PC-9 (cell line): ENCODE results near the gene CECR2.

Experiments
- CTCF ChIP-seq: fragments of 200-600 bp; sonication (generic); conservative IDR thresholded peaks from 2 replicates; pipeline ENCODE4 v1.6.1; 2017; ENCODE audit warnings: mixed run types, antibody characterized with exemption, mild to moderate bottlenecking, moderate library complexity
- EZH2 ChIP-seq: fragments of 200-600 bp; sonication (generic); IDR thresholded peaks from 2 replicates; pipeline ENCODE4 v1.8.0; 2017; ENCODE audit warnings: antibody characterized with exemption, low read depth

GRCh38 chr22:17400305-17400704 lies 31.0 kb downstream of the CECR2 start:
- TF ChIP-seq CTCF (no peak), EZH2 (no peak)
